HG02623 (cell line): ENCODE data around the gene TTC34.

Experiments used
- ATAC-seq: cut with Tn5 transposase; IDR thresholded peaks from one replicate; pipeline ENCODE4 v1.9.1; 2021; ENCODE audit warnings: moderate library complexity; ENCODE audit not compliant: unreplicated experiment

Gene TTC34

GRCh38 chr1:2812939-2813653 lies 11.6 kb upstream of the TTC34 start:
- ATAC-seq, result no peak

GRCh38 chr1:2812136-2812535 lies 10.6 kb upstream of the TTC34 start:
- ATAC-seq, result no peak

DNA sequence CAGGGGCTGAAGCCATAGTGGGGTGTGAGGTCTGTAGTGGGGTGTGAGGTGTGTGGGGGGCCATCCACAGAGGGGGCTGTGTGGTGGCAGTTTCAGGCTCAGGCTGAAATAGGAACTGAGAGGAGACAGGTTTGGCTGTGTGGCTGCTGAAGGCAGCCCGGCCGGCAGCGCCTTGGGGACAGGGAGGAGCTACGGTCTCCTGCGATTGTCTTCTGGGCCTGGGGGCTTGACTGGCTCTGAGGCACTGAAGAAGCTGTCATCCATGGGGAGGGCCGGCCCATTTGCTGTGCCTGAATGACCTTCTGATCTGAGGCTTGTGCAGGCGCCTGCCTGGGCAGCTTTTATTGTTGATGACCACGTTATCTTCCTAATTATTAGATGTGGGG lies 10.0 kb upstream of the TTC34 start:
- ATAC-seq, result no peak

- ATAC-seq, result no peak
Observed at GRCh38 chr1:2810899-2811532, 9.5 kb upstream of the TTC34 start.

GRCh38 chr1:2810281-2810680 lies 8.8 kb upstream of the TTC34 start:
- no peak for ATAC-seq

- ATAC-seq, result no peak
Observed at GRCh38 chr1:2809656-2810055, 8.2 kb upstream of the TTC34 start.

- no peak for ATAC-seq
Observed at GRCh38 chr1:2808831-2809605, 7.5 kb upstream of the TTC34 start.

DNA sequence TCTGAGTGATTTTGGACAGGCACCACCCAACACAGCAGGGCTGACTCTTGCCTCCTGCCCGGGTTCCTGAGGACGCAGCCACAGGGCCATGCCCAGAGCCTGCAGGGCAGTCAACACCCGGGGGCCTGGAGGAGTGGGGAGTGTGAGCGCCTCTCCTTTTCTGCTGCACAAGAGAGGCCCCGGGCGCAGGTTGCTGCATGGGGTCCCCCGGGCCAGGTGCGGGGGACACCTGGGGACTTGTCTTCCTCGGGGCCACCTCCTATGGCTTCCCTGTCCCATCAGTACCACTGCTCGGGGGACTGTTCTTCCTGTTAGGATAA lies 6.9 kb upstream of the TTC34 start:
- no peak for ATAC-seq

DNA sequence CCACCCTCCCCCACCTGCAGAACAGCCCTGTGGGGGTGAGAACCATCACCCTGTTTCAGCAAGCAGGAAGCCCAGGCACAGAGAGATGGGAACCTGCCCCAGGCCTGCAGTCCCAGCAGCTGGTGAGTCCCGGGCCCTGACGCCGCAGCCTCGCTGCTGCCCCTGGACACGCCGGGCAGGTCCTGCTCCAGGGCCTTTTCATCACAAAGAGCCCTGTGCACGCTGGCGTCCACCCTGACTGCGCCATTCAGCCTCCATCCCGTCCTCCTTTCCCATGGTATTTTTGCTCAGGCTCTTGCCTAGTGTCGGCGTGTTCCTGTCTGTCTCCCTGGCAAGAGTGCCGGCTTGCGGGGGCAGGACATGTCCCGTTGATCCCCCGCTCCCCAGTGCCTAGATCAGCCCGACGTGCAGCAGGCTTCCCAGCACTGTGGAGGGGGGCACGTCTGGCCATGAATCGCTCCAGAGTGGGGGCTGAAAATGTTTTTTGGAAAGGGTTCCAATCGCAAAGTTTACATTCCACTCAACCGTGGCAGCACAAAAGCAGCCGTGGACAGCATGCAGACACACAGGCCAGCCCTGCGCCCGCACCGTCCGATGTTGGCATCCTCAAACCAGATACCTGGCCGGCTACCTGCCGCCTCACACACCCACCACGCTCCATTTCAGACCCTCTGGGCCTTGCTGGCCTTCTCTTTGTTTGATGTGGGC lies 6.3 kb upstream of the TTC34 start:
- ATAC-seq, result no peak

- no peak for ATAC-seq
Observed at GRCh38 chr1:2807036-2807435, 5.5 kb upstream of the TTC34 start.

DNA sequence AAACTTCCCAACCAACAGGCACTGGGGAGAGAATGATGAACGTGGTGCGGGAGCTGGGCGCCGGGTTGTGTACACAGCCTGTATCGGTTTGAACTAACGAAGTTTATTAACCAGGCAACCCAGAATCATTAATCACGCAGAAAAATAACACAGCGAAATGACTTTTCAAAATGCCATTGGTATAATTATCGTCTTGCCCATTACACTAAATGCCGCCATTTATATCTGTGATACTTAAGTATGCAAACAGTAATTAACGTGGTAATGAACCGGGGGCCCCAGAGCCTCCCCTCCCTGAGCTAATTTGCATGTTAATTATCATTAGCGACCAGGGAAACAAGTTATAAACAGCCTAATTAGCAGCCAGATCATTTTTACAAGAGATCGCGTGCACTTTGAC lies 5.1 kb upstream of the TTC34 start:
- no peak for ATAC-seq

- ATAC-seq, result no peak
Observed at GRCh38 chr1:2805801-2806430, 4.4 kb upstream of the TTC34 start.

GRCh38 chr1:2804628-2805351 lies 3.3 kb upstream of the TTC34 start:
- no peak for ATAC-seq

DNA sequence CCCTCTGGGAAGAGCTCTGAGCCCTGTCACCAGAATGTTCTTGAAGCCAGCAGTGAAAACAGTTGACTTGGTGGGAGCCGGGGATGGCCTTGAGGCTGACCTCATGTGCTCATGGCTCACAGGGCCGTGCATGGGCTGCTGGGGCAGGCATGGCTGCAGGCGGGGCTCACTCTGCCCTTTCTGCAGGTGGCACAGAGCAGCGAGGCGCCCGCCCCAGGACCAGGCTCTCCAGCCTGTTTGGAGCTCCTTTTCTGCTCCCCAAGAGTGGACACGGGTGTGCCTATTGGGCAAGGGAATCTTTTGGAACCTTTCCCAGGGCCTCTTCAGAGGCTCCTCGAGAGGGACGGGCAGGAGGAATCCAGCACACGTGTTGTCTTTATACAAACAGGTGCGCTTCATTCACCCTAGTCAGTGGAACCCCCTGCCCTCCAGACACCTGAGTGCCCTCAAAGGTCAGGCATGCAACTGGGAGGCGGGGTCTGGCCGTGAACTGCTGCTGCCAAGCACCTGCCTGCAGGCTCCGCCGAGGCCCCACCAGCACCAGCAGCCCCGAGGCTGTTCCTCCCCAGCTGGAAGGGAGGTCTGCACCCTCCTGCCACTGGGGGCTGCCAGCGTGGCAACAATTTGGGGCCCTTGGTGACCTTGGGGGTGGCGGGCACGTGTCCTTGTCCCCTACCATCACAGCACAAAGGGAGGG lies 2.6 kb upstream of the TTC34 start:
- no peak for ATAC-seq

DNA sequence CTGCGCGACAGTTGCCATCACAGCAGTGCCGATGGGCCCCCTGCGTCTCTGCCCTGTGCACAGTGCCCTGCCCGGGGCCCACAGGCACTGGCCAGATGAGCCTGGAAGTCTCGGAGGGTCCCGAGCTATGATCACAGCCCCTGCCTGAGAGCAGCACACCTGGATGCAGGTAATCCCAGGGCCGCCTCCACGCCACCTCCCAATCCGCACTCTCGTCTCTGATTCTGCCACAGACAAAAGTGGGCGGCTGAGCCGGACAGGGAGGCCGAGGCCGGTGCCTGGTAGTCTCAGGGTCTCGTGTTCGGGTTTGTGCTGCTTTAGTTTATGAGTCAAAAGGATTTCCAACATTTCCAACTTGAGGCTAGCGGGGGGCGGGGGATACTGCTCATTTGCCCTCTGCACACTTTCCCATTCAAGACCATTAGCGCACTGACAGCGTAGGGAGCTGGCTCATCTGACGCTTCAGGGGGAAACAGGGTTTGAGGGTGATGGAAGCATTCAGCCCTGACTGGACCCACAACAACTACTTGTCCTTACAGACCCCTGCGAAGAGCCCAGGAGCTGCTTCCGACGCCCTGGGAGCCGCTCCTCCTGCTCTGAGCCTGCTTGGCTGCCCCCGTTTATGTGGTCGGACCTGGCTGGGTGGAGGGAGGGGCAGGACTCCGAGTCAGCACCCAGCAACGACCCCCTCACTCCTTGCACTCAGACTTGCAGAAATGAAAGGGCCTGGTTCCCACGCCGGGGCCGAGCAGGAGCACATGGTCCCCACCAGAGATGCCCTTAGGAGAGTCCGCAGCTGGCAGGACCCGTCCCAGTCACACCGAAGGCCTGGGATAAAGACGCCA lies 1.8 kb upstream of the TTC34 start:
- ATAC-seq, result no peak

DNA sequence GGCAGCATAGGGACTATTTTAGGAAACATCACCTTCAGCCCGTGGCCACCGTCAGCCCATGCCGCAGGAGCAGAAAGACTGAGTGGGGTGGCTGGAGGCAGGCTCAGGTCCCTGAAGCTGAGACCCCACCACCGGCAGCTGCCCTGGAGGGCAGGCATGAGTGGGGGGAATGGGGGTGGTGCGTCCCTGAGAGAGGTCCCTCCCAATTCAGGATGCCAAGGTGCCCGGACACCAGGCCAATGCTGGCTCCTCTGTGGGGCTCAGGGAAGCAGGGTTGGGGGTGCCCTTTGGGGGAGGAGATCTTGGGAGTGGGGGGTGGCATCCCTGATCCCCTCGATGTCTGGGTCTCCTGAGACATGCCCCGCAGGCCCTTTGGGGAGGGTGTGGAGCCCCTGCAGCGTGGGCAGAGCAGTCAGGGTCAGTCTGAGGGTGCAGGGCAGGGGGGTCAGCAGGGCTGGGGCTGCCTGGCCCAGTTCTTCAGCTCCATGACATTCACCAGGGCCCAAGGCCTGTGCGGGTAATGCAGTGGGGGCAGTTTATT lies 998 bp upstream of the TTC34 start:
- ATAC-seq, result no peak

GRCh38 chr1:2801046-2801445 lies 447 bp downstream of the TTC34 start:
- no peak for ATAC-seq

DNA sequence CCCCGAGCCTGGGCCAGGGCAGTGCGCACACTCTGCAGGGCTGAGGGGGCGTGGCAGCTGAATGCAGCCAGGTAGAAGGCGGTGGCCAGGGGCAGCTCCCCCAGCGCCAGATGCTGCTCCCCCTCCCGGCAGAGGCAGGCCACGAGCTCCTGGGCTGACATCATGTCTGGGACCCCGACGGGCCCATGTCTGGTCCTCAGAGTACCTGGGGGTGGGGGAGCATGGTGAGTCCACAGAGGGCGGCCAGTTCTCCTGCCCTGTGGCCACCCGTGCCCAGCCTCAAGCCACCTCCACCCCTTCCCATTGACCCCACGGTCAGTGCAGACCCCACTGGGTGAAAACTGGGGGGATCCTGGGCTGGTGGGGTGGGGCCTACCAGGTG lies 838 bp downstream of the TTC34 start:
- ATAC-seq, result no peak
